GM12873 (cell line): ENCODE data around the gene SKIC8.
A peak's percentile ranks its signal among the peaks of the same experiment; 100 is the strongest.

Experiments used
- CTCF ChIP-seq: IDR thresholded peaks from 2 replicates; pipeline ENCODE4 v1.5.1; 2012; ENCODE audit warnings: low read depth, mild to moderate bottlenecking, moderate library complexity, low read length, control low read depth; ENCODE audit not compliant: insufficient read depth; ENCODE audit errors: missing control alignments

SKIC8 gene

GRCh38 chr15:78266806-78267205 is 32.6 kb downstream of the SKIC8 start:
- no peak for TF ChIP-seq CTCF

- TF ChIP-seq CTCF = no peak
These were observed 33.2 kb downstream of the SKIC8 start for GRCh38 chr15:78266229-78266628.

- no peak for TF ChIP-seq CTCF
These were observed 33.6 kb downstream of the SKIC8 start for GRCh38 chr15:78265752-78266224.

GRCh38 chr15:78265137-78265460 is 34.3 kb downstream of the SKIC8 start:
- no peak for TF ChIP-seq CTCF

- TF ChIP-seq CTCF = peak; percentile 26
These were observed 34.9 kb downstream of the SKIC8 start, which contains the start of gene DNAJA4 for GRCh38 chr15:78264304-78265136. TSS of gene DNAJA4 (plus strand) at chr15:78264562. CDS start at chr15:78264764, 202 bp downstream.

- no peak for TF ChIP-seq CTCF
These were observed 35.5 kb downstream of the SKIC8 start for GRCh38 chr15:78263907-78264303.

GRCh38 chr15:78263351-78263781 is 36.0 kb downstream of the SKIC8 start:
- peak; percentile 9 for TF ChIP-seq CTCF
